Activated CD4-positive, alpha-beta T cell treated with anti-CD3 and anti-CD28 coated beads, Interleukin-2, Interleukin-6, amounts not matched to agents 100 ng/mL and 50 ng/mL, durations not matched to agents 16 hours and 8 hours (primary cell): Measurements from ENCODE around the gene ANAPC7.
"Not testable (repeated sequence)": the region's sequence is repeated elsewhere in the genome, so short reads cannot be mapped to it uniquely, and the experiment has no call there.

Experiments used
- DNase-seq: peaks from one replicate; pipeline ENCODE4 v3.0.0-alpha.2; 2020

Gene ANAPC7

GRCh38 chr12:110403146-110403975 is at the start of gene ANAPC7:
Gene ANAPC7 (minus strand): TSS chr12:110403708. CDS start chr12:110403627, 81 bp downstream.
- peak; percentile 94 for DNase-seq

GRCh38 chr12:110451263-110451662 is 47.8 kb upstream of the ANAPC7 start:
- no peak for DNase-seq

- DNase-seq, result peak; percentile 97
These were observed 46.4 kb upstream of the ANAPC7 start, which contains the start of gene ARPC3 for GRCh38 chr12:110449799-110450497. Gene ARPC3 (minus strand): TSS chr12:110450337. CDS start chr12:110450260, 77 bp downstream.

GRCh38 chr12:110444455-110444854 is 40.9 kb upstream of the ANAPC7 start:
- no peak for DNase-seq

- DNase-seq, result no peak
These were observed 32.7 kb upstream of the ANAPC7 start for GRCh38 chr12:110436231-110436630.

- DNase-seq, result peak; percentile 47
These were observed 28.6 kb upstream of the ANAPC7 start for GRCh38 chr12:110431957-110432587.

- not testable (repeated sequence) for DNase-seq
These were observed 26.2 kb upstream of the ANAPC7 start for GRCh38 chr12:110429676-110430075.

- DNase-seq, result no peak
These were observed 22.9 kb upstream of the ANAPC7 start for GRCh38 chr12:110426406-110426805.

GRCh38 chr12:110424237-110424636 is 20.7 kb upstream of the ANAPC7 start:
- no peak for DNase-seq

GRCh38 chr12:110421701-110422100 is 18.2 kb upstream of the ANAPC7 start:
- no peak for DNase-seq

- no peak for DNase-seq
These were observed 17.7 kb upstream of the ANAPC7 start for GRCh38 chr12:110421159-110421661.

- not testable (repeated sequence) for DNase-seq
These were observed 17.1 kb upstream of the ANAPC7 start for GRCh38 chr12:110420644-110421043.

- not testable (repeated sequence) for DNase-seq
These were observed 13.6 kb upstream of the ANAPC7 start for GRCh38 chr12:110417113-110417512.

- not testable (repeated sequence) for DNase-seq
These were observed 6.6 kb upstream of the ANAPC7 start for GRCh38 chr12:110410086-110410485.

- not testable (repeated sequence) for DNase-seq
These were observed 1.7 kb upstream of the ANAPC7 start for GRCh38 chr12:110405126-110405662.

GRCh38 chr12:110403976-110404682 is 621 bp upstream of the ANAPC7 start:
- peak; percentile 87 for DNase-seq

GRCh38 chr12:110382683-110383082 is 20.8 kb downstream of the ANAPC7 start:
- DNase-seq, result peak; percentile 43

- DNase-seq, result no peak
These were observed 23.9 kb downstream of the ANAPC7 start for GRCh38 chr12:110379631-110380030.

GRCh38 chr12:110379197-110379596 is 24.3 kb downstream of the ANAPC7 start:
- no peak for DNase-seq

GRCh38 chr12:110378131-110378790 is 25.2 kb downstream of the ANAPC7 start:
- DNase-seq, result not testable (repeated sequence)

GRCh38 chr12:110373962-110374611 is 29.4 kb downstream of the ANAPC7 start:
- DNase-seq, result no peak
